Measurements from ENCODE around the gene USP21.

USP21 gene

DNA sequence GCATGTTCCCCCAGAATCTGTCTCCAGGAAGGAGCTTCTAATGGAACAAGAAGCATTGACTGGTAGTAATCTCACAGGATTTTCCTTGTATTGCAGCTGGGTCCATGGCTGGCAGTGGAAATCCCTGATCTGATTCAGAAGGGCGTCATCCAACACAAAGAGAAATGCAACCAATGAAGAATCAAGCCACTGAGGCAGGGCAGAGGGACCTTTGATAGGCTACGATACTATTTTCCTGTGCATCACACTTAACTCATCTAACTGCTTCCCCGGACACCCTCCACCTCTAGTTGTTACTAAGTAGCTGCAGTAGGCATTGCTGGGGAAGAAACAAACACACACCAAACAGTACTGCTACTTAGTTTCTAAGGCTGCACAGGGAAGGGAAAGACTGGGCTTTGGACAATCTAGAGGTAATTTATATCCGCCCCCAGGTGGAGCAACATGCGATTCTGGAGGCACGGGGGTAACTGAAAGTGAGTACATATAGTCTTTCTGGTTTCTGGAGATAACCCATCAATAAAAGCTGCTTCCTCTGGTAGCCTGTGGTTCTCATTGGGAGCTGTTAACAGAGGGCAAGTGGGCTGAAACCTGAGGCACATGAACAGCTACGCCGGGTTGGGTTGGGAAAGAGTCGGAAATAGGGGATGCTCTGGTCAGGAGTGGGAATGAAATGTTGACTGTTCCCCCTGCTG is 837 bp upstream of the USP21 start:
- TF ChIP-seq, protein P1, sequence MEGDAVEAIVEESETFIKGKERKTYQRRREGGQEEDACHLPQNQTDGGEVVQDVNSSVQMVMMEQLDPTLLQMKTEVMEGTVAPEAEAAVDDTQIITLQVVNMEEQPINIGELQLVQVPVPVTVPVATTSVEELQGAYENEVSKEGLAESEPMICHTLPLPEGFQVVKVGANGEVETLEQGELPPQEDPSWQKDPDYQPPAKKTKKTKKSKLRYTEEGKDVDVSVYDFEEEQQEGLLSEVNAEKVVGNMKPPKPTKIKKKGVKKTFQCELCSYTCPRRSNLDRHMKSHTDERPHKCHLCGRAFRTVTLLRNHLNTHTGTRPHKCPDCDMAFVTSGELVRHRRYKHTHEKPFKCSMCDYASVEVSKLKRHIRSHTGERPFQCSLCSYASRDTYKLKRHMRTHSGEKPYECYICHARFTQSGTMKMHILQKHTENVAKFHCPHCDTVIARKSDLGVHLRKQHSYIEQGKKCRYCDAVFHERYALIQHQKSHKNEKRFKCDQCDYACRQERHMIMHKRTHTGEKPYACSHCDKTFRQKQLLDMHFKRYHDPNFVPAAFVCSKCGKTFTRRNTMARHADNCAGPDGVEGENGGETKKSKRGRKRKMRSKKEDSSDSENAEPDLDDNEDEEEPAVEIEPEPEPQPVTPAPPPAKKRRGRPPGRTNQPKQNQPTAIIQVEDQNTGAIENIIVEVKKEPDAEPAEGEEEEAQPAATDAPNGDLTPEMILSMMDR (conservative IDR thresholded peaks at IDR 0.05), result no peak

DNA sequence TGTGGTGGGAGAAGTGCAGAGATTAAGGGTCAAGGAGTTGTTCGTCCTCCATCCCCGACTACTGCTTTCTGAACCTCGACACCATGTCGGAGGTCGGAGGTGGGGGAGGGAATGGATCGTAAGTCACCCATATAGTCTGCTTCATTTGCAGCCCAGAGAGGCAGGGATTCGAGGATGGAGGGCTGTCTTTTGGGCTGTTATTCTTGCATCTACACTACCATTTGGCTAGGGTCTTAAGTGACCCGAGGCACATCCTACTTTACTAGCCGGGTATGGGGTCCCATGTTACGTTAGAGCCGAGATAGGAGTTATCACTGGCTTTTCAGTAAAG is 578 bp downstream of the USP21 start:
- TF ChIP-seq, protein P1 (conservative IDR thresholded peaks at IDR 0.05), result no peak
- peak overlapping the region; percentile 85 for H3K27ac ChIP-seq

More for the DNA sequence above, 837 bp upstream of the USP21 start:
- peak overlapping the region; percentile 85 for H3K27ac ChIP-seq

DNA sequence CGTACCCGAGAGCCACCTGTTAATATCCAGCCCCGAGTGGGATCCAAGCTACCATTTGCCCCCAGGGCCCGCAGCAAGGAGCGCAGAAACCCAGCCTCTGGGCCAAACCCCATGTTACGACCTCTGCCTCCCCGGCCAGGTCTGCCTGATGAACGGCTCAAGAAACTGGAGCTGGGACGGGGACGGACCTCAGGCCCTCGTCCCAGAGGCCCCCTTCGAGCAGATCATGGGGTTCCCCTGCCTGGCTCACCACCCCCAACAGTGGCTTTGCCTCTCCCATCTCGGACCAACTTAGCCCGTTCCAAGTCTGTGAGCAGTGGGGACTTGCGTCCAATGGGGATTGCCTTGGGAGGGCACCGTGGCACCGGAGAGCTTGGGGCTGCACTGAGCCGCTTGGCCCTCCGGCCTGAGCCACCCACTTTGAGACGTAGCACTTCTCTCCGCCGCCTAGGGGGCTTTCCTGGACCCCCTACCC is 1.4 kb downstream of the USP21 start:
- TF ChIP-seq, protein P1 (conservative IDR thresholded peaks at IDR 0.05), result no peak
- H3K27ac ChIP-seq, result peak overlapping the region; percentile 85; the same call in 1 of the 2 replicates

DNA sequence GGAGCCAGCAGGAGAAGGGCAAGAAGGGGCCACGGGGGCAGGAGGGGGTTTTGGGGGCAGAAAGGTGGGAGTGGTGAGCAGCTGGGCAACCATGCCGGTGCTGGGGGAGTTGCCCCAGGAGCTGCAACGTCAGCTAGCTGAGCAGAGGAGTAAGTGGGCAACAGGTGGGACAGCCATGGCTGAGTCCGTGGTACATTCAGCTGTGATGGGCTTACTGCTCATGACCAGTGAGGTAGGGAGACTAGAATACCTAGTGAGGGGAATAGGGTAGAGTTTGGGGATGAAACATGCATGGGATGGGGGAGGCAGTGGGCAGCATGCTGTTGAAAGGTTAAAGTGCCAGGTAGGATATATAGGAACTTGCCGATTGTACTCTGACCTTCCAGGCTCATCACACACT is 2.4 kb downstream of the USP21 start:
- TF ChIP-seq, protein P1 (conservative IDR thresholded peaks at IDR 0.05), result no peak
- no peak overlapping the region for H3K27ac ChIP-seq

DNA sequence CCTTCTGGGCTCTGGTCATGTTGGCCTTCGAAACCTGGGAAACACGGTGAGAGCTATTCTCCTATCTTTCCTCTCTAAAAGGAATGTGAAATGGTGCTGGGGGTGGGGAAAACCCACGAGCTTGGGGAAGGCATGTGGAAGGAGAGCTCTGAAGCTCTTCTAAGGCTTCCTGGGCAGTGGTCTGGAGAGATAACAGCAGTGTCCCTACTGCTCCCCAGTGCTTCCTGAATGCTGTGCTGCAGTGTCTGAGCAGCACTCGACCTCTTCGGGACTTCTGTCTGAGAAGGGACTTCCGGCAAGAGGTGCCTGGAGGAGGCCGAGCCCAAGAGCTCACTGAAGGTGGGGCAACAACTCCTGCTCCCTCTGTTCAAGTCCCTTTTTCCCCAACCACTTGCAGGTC is 2.8 kb downstream of the USP21 start:
- H3K27ac ChIP-seq, result no peak overlapping the region
- TF ChIP-seq, protein P1 (conservative IDR thresholded peaks at IDR 0.05), result no peak

DNA sequence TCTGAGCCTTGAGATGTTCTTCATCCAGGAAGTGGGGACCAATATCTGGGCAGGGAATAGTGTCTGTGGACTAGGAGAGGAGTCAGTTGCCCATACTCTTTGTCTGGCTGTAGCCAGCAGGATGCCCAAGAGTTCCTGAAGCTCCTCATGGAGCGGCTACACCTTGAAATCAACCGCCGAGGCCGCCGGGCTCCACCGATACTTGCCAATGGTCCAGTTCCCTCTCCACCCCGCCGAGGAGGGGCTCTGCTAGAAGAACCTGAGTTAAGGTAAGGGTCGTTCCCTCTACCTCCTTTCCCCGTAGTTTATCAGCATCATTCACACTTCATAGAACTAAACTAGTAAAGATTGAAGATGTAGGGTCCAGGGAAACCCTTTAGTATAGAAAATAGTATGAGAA is 3.5 kb downstream of the USP21 start:
- H3K27ac ChIP-seq, result no peak overlapping the region
- TF ChIP-seq, protein P1 (conservative IDR thresholded peaks at IDR 0.05), result no peak

DNA sequence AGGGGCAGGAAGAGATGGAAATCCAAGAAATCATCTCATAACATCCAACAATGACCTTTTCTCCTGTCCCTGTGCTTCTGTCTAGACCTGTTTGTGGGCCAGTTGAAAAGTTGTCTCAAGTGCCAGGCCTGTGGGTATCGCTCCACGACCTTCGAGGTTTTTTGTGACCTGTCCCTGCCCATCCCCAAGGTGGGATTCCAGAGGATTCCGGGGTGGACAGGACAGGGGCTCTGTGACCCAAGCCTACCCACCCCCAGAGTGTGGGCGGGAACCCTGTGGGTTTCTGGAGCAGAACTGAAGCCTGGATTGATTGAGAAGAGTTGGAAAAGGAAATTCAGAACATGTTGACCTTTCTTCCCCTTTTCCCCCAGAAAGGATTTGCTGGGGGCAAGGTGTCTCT is 4.5 kb downstream of the USP21 start:
- TF ChIP-seq, protein P1 (conservative IDR thresholded peaks at IDR 0.05), result no peak
- no peak overlapping the region for H3K27ac ChIP-seq
